NCI-H2029 (cell line): ENCODE results near the gene GRIK3.
"Not testable (repeated sequence)": the region's sequence is repeated elsewhere in the genome, so short reads cannot be mapped to it uniquely, and the experiment has no call there.

ENCODE experiments used
- DNase-seq: peaks from one replicate; lab custom pipeline; 2025; lab: John Stamatoyannopoulos, UW

Gene GRIK3

DNA sequence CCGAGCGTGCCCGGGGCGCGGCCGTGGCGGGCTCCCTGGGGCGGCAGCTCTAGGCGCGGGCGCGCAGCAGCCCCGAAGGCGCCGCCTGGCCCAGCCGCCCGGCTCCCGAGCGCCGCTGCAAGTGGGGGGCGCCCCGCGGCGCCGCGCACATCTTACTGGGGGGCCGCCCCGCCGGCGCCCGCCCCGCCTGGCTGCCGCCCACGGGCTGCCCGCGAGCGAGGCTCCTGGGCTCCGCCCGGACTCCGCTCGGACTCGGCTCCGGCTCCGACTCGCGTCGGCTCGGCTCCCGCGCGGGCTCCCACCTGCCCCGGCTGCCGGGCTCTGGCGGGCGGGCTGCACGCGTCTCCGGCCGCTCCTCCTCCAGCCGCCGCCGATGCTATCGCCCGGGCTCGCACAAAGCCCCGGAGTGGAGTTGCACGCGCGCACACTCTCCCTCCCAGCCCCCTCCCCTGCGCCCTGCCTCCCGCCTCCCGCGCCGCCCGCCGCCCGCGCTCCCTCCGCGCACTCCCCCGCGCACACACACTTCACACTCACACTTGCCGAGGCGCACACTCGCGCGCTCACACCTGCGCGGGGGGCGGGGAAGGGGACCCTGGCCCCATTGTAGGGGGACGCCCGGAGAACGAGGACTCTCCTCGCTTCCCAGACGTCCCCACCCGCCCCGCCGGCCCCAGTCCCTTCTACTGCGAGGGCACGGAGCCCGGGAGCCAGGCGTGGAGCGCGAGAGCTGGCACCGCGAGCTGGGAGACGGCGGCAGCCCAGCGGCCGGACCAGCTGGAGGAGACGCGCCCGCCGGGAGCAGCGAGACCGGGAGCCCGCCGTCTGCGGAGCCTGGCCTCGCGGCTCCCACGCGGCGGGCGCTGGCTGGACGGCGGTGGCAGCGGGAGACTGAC is at the start of gene GRIK3:
TSS of gene GRIK3 (minus strand) at position 395 of the 893 bp plus-strand sequence. CDS start 407 bp downstream, outside the sequence.
- peak; percentile 97 for DNase-seq

DNA sequence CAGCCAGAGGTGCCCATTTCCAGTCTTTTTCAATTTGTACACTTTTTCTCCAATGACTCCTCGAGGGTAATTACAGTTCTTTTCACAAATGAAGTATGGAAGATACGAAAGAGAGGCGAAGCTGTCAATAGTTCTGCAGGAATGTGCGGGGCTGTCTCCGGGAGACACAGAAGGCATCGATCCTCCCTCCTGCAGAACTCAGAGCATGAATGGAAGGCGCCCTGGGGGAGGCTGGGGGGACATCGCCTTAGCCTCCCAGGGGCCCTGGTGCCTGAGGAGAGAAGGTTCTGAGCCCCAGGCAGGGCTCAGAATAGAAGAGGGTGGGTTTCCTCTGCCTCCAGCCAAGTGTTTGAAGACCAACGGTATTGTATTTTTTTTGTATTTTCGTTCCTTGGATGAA is 49.7 kb upstream of the GRIK3 start:
- no peak for DNase-seq

DNA sequence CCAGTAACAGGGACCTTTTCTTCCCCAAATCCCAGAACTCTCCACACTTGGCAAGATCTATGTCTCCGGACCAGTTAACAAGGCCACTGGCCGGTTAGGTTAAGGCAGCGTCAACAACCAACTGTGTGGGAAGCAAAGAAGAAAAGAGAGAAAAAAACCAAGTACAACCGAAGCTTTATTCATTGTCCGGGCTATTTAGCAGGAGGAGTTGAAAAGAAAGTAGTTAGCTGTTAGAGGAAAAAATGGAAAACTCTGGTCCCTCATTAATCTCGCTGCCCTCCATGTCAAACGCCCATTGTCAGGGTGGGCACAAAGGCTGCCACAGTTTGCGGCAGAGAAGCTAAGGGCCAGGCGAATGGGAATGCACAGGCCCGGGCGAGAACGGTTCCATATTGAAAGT is 49.3 kb upstream of the GRIK3 start:
- no peak for DNase-seq

DNA sequence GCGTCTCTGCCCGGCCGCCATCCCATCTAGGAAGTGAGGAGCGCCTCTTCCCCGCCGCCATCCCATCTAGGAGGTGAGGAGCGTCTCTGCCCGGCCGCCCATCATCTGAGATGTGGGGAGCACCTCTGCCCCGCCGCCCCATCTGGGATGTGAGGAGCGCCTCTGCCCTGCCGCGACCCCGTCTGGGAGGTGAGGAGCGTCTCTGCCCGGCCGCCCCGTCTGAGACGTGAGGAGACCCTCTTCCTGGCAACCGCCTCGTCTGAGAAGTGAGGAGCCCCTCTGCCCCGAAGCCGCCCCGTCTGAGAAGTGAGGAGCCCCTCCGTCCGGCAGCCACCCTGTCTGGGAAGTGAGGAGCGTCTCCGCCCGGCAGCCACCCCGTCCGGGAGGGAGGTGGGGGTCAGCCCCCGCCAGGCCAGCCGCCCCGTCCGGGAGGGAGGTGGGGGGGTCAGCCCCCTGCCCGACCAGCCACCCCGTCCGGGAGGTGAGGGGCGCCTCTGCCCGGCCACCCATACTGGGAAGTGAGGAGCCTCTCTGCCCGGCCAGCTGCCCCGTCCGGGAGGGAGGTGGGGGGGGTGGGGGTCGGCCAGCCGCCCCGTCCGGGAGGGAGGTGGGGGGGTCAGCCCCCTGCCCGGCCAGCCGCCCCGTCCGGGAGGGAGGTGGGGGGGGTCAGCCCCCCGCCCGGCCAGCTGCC is 46.1 kb upstream of the GRIK3 start:
- DNase-seq: not testable (repeated sequence)

DNA sequence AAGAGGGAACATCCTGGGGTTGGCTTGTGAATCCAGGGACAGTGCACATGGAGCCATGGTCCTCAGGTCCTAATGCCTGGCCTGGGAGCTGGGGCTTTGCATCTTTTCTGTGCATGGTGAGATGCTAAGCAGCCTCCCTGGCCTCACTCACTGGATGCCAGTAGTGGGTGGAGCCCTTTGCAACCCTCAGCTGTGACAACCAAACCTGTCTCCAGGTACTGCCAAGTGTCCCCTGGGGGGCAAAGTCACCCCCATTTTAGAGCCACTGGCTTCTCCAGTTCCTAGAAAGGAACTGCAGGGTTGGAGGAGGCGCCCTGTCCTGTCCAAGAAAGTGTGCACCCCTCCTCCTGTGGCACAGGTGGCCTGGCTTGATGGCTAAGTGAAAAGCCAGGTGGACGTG is 44.6 kb upstream of the GRIK3 start:
- DNase-seq: no peak

DNA sequence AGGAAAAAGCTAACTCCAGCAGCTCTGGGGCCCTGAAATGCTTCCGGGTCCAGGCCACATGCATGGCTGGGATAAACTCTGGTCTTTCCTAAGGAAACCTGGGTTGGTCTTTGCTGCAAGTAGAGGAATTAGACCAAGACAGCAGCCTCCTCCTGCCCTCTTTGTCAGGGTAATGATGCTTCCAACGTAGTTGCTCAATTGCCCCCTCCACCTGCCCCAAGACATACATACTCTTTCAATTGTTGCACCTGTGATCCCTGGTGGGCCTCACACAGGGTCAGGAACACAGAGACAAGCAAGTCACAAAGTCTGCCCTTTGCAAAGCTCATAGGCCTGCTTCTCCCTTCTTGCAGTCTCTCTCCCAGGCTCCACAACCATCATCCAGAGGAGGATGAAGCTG is 41.9 kb upstream of the GRIK3 start:
- DNase-seq: no peak

DNA sequence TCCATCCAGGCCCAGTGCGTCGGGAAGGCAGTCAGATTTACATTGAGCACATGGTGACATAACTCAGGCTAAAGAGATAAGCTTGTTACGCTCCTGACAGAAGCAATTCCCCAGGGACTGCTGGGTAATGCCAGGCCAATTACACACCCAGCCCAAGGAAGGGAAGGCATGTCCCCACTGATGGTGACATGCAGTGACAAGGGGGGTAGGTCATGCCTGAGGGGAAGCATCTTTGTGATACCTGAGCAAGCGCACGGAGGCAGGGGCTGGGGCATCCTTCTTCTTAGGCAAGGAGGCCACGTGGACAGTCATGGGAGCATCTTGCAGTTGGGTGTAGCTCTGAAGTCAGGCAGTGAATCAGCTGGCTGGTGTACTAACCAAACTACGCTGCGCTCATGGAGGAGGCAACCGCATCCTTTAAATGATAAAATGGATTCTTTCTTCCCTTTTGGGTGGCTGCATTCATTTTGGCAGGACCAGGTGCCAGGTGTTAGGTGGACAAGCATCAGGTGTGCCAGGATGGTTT is 39.6 kb upstream of the GRIK3 start:
- no peak for DNase-seq

DNA sequence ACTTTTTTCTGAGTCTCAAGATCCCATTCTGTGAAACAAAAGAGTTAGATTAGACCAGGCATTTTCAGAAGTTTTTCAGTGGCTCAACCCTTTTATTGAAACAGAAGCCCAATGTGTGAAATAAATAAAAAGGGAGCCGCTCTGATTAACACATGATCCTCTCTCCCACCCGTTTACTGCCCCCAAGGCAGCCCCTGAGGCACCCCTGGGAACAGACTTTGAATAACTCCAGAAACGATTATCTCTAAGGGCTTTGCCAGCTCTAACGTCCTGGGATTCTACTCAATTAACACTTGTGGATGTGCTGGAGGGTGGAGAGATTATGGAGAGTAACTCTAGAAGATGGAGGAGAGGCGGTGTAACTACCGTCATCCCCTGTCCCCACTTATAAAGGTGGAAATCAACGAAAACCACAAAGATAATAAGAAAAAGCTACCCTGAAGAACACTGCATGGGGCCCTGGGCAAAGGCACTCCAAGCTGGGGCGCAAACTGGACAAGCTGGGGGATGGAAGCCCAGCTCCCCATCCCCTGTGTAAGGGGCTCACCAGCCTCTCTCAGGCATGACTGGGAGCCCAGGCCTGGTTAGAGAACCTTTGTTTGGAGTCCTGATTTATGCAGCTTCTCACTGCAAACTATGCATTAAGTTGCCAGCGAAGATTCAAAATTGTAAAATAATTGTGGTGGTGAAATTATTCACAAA is 39.0 kb upstream of the GRIK3 start:
- no peak for DNase-seq

DNA sequence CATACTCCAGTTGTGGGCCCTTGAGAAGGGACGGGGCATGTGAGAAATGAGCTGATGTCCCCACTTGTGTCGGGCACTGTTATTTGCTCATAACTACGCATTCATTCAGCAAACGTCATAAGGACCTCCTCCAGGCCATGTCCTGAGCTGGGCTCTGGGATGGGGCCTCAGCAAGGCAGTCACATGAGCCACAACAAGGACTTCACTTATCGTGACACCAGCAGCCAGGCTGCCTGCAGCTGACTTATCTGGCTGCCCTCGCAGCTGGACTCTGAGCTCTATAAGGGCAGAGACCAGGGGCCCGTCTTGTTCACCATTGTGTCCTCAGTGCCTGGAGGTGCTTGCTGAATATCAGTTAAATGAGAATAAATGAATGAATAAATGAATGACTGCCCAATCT is 37.5 kb upstream of the GRIK3 start:
- peak; percentile 46 for DNase-seq

DNA sequence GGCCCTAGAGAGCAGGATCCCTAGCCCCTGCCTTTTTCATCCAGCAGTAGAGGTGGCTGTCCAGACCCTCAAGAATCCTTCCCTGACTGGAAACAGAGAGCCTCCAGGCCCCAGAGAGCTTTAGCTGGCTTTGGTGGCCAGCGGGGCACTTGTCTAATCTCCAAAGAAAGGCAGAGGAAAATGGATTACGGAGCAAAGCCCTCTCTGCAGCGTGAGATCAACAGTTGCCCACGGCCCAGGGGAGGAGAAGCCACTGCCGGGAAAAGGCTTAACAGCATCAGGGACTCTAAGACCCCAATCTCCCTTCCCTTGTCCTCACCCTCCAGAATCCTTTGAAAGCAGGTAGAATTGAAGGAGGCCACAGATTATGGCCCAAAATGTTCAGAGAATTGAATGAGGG is 35.8 kb upstream of the GRIK3 start:
- no peak for DNase-seq

DNA sequence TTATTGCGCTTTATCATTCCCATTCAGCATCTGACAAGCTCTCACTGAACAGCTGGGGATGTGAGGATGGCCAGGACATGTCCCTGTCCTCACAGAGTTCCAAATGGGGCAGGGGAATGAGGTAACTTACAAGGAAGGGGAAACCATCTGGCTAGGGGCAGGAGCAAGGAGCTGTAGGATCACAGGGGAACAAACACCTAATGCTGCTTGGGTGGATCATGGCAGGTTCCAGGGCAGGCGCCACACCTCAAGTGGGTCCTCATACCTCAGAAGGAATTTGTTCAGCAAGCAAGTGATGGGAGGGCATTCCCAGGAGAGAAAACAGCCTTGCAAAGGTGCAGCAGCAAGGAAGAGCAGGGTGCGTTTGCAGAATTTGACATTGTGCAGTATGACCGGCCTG is 35.1 kb upstream of the GRIK3 start:
- DNase-seq: peak; percentile 43

DNA sequence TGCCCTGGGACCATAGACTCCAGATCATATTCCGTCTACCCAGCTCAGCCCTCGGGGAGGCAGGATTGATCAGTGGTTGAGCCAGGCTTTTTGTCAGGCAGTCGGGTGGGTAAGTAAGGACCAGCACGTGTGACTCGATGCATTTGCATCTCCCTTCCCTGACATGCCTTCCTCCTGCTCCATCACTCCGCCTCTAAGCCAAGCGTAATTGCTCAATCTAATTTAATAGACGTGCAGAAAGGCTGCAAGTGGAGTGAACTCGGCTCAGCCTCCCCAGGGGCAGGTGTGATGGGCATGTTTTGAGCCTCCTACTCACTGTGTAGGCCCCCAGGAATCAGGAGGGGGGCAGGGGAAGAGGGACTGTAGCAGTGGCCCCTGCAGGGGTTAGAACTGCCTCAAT is 34.6 kb upstream of the GRIK3 start:
- no peak for DNase-seq

DNA sequence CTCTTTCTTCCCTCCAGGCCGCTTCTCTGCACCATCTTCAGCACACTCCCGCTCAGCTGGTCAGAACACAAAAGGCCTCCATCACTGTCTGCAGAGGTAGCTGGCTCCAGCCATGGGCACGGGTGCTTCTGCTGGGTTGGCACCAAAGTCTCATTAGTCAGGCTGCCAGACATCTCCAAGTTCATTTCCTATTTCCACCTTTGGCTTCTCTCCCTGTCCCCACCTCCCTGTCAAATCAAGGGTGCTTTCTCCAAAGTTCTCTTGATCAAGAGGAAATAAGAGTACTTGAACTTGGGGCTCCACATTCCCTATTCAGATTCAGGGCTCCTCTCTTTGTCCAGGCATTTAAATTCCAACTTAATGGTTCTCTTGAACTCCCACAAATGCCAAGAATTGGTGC is 33.9 kb upstream of the GRIK3 start:
- peak; percentile 53 for DNase-seq

DNA sequence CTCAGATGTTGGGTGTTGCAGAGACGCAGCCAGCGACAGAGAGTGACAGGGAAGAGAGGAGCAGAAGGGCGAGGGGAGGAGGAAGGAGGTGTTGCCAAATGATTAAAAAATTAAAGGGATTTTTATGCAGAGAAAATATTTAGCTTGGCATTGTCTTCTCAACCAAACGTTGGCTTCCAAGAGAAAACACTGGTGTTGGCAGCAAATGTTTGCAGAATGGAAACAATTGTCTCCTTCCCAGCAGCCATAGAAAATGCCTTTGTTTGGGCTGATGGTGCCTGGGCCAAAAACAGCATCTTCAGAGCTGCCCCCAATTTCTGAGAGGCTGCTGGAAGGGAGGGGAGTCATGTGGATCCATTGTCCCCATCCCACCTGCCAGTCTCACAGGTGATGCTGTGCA is 29.7 kb upstream of the GRIK3 start:
- DNase-seq: peak; percentile 100

DNA sequence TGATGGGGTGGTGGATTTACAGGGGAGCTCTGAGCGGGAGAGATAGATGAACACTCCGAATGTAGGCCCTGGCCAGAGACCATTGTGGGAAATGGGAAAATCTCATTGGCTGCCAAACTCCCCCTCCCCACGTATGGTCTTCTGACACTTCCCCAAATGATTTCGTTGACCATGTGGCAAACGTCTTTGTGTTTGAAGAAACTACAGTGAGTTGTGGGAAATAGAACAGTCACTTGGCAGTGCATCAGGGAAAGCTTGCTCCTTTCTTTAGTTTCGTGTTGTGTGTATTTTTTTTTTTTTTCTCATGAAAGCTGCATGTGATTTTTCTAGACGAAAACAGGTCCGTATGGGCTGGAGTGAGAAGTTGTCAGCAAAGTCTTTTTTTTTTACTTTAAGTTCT is 25.0 kb upstream of the GRIK3 start:
- no peak for DNase-seq

DNA sequence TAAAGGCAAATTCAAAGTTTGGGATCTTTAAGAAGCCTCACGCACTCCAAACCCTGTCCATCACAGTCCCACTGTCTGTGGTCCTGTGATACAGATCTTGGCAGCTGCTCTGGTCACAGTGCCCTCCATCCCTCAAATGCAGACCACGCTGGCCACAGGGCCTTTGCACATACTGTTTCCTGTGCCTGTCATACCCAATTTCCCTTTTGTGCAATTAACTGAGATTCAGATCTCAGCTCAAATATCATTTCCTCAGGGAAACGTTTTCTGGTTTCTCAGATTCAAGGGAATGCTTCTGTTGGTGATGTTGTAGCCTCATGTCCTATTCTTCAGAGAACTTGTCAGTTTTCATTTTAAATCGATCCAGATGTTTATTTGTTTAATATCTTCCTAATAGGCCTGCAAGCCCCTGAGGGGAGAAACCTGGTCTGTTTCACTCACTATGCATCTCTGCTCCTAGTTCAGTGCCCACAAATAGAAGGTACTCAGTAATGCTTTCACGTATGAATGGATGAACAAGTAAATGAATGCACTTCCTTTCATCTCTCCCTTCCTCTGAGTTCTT is 24.2 kb upstream of the GRIK3 start:
- DNase-seq: no peak

DNA sequence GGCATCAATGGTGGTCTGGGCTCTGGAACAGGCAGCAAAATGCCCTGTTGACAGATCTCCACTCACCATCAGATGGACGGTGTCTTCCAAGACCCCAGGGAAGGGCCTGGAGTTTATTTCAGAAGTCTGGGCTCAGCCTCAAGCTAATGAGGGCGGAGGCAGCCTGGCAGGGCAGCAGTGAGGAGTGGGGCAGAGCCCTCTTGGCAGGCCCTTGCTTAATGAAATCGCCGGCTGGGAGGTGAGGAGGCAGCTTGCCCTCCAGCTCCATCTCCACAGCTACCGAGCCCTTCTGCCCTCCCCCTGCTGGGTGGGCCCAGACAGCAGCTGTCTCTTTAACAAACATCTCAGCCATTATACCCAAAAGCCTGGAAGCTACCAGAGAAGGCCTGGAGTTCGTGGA is 22.0 kb upstream of the GRIK3 start:
- peak; percentile 94 for DNase-seq

DNA sequence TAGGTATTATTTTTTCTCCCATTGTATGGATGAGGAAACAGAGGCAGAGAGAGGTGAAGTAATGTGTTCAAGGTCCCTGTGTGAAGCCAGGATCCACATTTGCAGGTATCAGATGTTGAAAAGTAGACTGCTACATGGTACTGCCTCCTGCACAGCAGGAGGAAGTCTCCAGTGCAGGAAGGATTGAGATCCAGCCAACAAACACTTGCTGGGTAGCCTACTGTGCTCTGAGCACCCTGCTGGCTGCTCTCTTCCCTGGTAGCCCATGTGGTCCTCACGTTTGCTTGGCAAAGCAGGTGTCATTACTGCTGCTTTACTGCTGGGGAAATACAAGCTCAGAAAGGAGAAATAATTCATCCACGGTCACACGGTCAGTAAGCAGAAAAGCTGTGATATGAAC is 21.3 kb upstream of the GRIK3 start:
- DNase-seq: peak; percentile 96

DNA sequence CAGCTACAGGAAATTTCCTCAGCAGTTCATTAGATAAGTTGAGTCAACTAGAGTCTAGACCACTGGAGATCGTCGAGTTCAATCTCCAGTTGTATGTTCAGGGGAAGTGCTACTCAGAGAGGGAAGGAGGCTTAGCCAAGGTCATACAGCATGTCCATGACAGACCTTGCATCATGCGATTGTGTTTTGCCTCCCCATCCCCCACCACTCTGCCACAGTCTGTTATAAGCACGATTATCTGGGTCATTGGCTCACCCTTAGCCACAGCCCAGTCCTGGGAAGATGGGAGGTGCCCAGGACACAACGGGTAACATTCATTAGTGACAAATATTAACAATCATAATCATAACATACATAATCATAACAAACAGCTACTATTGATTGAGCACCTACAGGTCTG is 18.9 kb upstream of the GRIK3 start:
- no peak for DNase-seq

DNA sequence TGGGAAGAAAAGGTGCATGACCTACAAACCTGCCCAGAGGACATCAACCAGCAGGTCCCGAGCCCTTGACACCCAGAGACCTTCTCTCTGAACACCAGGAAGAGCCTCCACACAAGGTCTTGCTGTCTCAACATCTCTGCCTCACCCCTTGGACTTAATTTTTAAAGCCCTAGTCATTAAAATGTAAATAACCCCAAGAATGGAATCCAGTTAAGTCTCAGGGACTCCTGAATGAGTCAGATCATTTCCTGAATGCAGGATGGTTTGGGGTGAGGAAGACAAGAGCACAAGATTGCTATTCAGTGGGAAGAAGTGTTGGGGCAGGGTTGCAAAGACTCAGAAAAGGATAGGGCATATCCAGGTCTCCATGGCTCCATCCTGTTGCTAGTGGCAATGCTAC is 17.8 kb upstream of the GRIK3 start:
- no peak for DNase-seq

DNA sequence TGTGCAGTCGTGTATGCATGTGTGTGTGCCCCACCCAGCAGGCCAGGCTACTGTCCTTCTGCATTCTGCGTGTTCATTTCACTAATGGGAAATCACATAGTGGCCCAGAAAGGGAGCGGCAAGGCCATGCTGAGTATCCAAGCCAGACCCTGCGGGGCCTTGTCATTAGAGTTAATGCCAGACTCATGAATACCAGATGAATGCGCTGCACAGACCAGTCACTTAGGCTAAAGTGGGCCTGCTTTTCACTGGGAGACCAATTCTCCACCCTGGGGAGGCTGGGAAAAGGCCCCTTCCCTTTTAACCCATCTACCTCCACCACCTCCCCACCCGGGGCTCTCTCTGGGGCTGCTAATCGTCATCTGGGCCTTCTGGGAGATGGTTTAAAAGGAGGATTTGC is 17.0 kb upstream of the GRIK3 start:
- no peak for DNase-seq

DNA sequence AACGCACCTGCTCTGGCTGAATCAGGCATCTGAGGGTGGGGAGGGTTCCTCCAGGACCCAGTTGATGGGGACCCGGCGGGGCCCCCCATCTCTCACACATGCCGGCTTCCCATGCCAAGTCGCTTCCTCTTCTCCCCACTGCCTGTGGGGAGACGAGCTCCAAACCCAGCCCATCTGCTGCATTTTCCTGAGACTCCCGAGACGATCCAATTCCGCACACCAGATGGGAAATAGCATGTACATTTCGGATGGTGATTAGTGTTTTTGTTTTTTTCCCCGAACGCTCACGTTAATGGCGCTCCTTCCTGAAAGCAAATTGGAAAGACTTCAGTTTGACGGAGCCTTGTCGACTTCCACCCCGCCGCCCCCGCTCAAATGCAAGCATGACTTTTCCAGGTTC is 13.2 kb upstream of the GRIK3 start:
- DNase-seq: no peak
